Amygdala (tissue), 56 donors: Measurements from ENCODE around the gene NAP1L4.

ENCODE experiments used
- DNase-seq, 56 donors: peaks; one replicate each; lab custom pipeline; 2025; lab: John Stamatoyannopoulos, UW

Gene NAP1L4

DNA sequence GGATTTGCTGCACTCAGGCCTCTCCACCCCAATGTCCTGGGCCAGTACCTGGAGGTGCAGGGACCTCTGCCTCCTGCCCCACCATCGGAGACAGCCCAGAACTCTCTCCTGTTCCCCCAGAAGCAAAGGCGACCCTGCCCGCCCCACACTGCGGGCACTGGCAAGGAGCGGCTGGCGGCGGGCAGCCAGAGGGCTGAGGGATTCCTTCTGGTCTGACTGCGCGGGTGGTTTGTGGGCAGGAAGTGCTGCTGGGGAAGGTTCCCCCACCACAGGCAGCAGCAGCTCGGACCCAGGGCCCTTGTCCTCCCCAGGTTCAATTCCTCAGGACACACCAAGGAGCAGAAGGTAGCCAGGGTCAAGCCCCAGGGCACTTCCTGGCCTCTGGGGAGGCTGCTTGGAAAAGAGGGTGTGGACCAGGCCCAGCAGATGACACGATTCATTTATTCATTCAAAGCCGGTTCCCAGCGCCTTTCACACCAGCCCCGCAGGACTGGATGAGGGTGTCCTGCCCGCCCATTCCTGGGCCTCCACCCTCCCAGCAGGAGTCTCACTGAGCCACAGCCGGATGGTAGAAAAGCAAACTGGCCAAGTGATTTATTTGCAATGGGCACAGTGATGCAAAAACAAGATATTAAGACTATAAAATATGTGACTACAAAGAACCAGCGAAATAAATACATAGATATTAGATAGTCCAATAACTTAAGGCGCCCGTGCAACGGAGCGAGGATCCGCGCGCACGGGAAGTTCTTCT, 64.1 kb downstream of the NAP1L4 start:
- no peak for DNase-seq

DNA sequence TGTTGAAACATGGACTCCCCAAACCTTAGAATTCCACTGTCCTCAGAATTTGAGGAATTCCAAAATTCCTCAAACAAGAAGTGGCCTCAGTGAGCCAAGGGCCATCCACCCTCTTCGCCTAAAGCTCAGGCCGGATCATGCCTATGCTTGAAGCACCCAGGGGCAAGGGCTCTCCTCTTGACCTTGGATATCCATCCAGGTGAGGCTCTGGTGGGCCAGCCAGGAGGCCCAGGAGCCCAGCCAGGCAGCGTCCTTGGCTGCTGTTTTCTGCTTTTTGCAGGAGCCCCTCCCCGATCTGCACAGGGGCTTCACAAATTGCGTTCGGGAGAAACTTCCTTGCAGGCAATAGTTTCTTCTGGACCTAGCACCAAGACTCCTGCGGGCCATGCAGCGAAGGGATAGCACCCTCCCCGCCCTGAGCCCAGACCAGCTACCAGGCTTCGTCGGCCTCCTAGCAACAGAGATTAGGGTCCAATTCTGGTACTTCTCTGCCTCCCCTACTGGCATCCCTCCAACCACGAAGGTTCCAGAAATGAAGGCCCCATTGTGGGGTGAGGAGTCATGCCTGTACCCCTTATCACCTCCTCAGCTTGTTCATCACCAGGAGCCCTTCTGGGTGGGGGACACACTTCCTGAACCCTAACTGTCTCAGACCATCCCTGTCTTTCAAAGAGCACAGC, 64.9 kb downstream of the NAP1L4 start:
- no peak for DNase-seq

DNA sequence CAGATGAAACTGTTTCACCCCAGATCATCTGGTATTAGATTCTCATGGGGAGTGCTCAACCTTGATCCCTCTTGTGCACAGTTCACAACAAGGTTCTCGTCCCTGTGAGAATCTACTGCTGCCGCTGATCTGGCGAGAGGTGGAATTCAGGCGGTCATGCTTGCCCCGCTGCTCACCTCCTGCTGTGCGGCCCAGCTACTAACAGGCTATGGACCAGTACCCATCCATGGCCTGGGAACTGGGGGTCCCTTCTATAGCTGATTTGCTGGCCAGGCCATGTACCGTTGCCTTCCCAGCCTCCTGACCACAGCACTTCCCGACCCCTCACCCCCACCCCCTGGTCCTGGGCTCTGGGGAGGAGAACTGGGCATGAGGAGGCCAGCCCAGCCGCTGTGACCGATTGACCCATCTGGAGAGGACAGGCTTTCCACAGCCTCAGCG, 65.5 kb downstream of the NAP1L4 start:
- no peak for DNase-seq

DNA sequence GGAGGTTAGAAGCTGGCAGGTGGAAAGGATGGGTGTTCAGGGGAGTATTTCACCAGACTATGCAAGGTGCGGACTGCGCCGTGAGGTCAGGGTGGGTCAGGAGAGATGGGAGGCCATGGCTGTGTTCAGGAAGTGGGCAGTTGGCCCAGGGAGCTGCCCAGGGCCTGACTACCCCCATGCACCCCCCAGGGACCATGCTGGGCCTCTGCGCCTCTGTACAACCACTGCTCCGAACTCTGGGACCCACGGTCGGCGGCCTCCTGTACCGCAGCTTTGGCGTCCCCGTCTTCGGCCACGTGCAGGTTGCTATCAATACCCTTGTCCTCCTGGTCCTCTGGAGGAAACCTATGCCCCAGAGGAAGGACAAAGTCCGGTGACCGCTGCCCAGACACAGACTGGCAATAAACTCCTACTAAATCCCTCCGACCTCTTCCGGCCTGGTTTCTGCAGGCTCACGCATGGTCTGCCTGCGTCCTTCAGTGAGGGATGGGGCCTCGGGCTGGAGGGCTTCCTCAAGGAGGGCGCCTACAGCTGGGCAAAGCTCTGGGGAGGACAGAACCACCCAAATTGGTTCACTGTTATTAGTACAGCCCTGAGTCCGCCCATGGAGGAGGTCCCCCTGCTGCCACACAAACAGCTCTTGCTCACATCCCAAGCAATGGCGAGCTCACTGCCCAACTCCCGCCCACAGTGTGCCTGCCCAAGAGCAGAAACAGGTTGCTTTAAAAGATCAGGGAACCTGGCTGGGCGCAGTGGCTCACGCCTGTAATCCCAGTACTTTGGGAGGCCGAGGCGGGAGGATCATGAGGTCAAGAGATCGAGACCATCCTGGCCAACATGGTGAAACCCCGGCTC, 67.1 kb downstream of the NAP1L4 start:
- no peak for DNase-seq

DNA sequence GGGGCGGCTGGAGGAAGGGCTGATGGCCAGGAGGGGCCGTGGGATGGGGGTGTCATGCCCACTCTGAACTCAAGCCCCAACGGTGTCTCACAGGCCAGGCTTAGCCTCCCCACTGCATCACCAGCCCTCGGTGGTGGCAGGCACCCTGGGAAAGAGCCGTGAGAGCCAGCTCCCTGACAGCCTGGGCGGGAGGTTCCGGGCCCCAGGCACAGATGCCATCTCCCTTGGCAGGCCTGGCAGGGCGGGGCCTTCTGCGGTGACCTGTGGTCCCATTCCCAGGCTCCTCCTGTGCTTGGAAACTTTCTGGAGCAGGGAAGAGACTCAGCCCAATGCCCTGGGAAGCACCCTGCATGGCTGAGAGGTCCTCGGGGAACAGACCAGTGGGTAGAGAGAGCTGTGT, 67.7 kb downstream of the NAP1L4 start:
- no peak for DNase-seq

DNA sequence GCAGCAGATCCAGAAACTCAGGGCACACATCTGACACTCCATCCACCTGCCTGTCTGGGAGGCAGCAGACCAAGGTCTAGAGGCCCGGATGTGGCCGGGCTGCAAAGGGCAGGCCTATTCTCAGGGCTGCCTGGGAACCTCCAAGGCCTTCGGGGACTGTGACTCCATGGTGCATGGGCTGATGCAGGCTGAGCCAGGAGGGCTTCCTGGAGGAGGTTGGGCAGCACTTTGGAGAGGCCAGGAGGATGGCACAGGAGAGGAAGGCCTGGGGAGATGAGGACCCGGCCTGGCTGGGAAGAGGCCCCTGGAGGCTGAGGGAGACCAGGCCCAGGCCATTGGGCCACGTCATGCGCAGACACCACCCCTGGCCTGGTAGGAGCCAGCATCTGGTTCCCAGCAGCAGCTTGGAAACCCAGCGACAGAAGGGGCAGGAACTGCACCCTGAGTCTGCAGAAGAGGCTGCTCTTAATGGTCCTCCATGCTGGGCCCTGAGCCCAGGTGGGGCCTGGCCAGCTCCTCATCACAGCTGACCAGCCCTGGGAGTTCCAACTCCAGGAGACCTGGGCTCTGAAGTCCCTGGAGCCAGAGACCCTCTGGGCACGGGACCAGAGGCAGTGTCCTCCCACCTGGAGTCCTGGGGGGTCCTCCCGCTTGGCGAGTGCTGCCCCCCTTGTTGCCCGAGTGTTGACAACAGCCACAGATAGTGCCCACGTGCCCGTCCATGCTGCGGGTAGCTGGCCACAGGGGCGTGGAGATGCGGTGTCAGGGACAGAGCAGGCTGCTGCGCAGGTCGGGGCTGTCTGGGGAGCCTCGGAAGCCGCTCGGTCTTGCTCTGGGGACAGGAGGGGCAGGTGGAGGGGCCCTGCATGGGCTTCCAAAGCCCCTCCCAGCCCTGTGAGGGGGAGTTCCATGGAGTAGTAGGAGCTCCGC, 68.4 kb downstream of the NAP1L4 start:
- DNase-seq = no peak

DNA sequence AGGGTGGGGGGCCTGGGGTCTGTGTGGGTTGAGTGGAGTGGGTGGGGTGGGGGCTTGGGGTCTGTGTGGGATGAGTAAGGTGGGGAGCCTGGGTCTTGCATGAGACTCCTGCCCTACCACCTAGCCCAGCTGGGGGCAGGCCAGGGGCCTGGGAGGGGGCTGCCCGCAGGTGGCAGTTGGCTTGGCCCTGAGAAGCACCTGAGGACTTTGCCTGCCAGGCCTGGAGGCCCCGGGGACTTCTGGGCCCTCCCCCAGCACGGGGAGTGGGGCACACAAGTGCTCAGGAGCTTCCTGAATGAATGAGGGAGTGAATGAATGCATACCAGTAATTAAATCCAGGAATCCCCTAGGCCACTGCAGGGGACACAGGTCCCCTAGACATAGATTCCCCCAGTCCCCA, 69.5 kb downstream of the NAP1L4 start:
- DNase-seq = no peak

DNA sequence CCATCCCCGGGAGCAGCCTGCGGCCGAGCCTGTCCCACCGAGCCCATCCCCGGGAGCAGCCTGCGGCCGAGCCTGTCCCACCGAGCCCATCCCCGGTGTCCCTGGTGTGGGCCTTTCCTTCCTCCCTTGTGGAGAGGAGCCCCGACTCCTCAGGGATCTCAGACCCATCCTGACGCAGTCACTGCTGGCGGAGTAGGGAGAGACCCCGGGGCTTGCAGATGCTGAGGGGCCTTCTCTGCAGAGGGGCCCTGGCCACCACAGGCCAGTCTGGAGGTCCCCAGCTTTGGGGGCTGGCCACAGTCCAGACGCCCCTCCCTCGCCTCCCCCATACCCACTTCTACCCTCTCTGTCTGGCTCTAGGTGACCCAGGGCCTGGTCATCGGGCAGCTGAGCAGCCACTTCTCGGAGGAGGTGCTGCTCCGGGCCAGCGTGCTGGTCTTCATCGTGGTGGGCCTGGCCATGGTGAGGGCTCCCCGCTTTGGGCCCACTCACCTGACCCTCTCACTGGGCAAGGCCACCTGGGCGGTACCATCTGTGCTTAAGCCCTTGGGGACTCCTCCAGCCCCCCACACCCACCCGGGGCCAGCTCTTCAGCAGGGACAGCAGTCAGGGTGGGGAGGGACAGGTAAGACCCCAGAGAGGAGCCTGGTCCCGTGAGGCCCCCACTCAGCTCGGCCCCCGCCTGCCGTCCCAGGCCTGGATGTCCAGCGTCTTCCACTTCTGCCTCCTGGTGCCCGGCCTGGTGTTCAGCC, 70.2 kb downstream of the NAP1L4 start:
- DNase-seq = no peak

DNA sequence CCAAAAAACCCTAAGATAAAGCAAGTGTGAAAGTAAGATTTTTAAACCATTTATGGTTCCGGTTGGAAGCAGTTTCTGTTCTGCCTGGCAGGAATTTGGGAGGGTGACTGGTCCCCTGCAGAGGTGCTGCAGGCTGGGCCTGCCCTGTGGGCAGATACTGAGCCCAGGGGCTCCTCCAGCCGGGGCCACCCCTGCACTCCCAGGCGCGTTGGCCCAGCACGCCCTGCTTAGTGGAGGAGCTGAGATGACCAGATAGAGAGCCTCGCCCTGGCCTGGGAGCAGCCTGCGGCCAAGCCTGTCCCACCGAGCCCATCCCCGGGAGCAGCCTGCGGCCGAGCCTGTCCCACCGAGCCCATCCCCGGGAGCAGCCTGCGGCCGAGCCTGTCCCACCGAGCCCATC, 70.9 kb downstream of the NAP1L4 start:
- DNase-seq = no peak

DNA sequence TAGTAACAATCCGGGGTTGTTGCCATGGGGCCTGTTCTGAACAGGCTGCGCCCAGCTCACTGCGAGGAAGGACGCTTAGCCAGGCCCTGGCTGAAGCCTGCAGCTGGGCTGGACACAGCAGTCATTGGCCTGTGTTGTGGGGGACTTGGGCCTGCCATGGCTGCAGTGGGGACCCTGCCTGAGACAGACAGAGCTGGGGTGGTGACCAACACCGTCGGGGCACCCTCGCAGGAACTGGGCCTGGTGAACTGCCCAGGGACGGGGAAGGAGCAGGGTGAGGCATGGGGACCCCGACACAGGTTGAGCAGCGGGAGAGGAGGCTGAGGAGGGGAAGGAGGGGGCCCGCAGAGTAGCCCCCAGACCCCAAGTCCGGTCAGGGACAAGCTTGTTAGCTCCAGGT, 71.8 kb downstream of the NAP1L4 start:
- DNase-seq = no peak

DNA sequence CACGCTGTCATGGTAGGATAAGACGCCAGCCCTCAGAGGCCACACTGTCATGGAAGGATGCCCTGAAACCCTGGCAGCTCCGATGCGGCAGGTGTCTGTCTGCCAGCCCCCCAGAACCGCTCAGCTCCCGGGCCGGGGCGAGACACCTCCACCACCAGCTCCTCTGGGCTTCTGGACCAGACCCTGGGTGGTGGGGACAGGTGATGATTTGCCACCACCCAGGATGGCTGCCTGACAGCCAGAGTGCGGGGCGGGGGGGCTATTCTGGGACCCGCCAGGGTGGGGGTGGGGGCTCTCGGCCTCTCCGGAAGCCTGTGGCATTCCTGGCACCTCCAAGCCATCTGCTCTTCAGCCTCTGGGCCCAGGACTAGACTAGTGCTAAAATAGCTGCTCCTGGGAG, 72.3 kb downstream of the NAP1L4 start:
- DNase-seq = no peak

DNA sequence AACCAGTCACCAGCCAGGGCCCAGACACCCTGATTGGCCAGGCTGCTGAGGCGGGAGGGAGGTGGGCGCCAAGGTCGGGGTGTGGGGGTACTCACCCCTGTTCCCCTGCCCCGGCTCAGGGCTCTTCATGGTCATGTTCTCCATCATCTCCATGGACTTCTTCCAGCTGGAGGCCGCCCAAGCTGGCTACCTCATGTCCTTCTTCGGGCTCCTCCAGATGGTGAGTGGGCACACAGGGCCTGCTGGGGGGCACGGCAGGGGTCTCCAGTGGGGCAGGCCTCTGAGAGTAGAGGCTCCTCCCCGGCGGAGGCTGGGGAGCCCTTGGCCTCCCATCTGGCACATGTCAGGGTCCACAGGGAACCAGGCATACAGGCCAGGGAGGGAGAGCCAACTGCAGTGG, 72.9 kb downstream of the NAP1L4 start:
- DNase-seq = no peak

DNA sequence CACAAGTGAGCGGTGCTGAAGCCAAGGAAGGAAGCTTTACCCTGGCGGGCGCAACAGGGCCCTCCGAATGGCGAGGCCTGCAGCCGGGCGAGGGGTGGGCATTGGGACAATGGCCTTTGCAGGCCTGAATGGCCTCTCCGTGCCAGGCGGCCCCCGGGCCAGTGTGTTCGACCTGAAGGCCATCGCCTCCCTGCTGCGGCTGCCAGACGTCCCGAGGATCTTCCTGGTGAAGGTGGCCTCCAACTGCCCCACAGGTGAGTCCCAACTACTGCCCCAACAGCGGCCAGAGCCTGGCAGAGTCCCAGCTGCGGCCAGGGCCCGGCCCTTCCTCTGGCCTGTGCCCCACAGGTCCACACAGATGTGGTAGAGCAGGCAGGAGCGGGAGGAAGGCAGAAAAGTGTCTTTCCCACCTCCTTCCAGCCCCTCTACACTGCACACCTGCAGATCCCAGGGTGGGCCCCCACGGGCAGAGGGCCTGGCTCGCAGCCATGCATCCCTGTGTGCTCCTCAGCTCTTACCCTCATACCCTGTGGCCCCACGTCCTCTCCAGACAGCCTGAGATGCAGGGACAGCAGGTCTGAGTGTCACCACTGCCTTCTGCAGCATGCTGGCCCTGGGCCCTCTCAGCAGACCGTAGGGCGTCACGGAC, 74.2 kb downstream of the NAP1L4 start:
- DNase-seq = no peak

DNA sequence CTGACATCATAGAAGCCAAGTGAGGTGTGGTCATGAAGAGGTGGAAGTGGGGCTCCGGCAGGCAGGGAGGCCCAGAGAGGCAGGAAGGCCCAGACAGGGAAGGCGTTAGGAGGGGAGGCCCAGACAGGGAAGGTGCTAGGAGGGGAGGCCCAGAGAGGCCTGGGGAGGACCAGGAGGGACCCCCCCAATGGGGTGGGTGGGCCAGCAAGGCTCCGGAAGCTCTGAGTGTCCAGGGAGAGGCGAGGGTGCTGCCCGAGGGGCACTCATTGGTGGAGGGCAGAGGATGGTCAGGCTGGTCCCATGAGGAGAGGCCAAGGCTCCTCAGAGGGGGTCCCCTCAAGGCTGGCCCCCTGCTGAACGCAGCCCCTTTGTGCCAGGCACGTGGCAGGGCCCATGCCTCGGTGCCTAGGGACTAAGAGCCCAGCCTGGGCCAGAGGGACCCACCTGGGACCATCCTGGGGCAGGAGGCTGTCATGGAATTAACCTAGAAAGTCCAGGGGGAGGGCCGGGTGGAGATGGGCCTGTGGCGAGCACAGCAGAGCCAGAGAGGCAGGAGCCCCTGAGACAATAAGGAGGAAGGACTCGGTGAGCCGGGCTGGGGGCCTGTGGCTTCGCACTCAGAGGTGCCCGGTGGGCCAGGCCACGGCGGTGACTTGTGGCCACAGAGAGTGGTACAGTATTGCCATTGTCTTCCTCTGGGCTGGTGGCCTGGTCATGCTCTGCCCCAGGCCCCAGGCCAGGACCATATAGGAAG, 75.1 kb downstream of the NAP1L4 start:
- no peak for DNase-seq

DNA sequence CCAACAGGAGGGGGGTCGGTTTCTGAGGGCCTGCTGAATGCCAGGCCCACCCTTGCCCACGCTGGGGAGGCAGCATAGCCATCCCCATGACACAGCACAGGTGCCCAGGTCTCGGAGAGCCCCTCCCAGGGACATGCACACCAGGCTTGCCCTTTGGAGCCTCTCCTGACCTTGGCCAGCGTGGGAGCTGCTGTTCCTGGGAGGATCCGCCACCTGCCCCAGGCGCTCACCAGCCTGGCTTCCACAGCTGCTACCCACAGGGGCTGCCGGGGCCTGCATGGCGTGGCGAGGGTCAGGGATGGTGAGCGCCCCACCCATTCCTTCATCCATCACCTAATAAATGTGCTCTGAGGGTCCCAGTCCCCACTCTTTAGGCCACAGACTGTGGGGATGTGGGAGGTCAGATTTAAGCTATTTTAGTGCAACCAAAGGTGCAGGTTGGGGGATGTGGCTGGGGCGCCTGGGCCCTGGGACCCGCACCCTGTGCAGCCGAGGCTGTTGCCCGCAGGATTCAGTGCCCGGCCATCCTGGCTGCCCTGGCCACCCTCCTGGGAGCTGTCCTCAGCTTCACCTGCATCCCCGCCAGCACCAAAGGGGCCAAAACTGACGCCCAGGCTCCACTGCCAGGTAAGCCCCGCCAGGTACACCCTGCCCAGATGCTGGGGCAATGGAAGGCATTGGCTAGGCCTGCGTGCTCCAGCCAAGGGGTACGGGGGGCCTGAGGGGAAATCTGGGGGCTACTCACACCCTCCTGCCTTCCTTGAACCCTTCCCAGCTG, 75.8 kb downstream of the NAP1L4 start:
- no peak for DNase-seq

DNA sequence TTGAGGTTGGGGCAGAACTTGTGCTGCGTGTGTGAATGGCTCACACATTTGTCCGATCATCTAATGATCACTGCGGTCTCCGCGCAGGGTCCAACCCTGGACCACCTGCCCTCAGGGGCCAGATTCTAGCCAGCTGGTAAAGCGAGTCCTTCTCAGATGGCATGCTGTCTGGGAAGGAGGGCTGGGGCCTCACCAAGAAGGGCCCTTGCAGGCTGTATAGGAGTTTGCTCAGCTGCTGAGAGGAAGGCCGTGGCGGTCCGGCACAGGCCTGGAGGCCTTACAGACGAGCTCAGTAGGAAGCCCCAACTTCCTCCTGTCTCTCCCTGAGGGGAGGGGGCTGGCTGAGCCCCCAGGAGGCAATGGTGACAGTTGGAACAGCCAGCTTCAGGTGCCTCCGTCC, 76.7 kb downstream of the NAP1L4 start:
- no peak for DNase-seq

DNA sequence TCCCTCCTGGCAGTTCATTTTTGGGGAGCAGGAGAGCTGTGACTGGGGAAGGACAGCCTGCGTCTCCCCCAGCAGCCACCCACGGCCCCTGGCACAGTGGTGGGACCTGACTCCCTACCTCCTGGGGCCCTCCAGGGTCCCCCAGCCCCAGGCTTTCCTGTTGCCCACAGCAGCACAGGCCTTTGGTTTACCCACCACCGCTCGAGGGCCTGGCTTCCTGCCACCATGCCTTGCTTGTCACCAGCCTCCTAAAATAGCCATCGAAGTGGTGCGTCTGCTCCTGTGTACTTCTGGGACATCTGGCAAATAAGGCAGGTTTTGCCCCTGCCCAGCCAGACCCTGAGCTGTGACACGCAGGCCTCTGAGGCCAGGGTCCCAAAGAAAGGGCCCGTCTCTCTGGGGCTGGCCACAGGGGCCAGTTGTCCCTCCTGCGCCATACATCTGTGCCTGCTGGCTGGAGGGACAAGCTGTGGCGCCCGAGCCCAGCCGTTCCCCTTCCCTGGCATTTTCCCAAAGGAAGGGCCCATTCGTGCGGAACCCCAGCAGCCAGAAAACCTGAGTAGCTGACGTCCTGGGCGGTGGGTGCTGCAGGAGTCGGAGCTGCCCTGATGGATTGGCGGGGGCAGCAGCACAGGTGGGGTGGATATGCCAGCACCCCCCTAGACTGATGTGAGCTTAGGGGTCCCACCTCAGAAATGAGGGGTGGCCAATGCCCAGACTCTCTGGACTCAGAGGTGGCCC, 77.5 kb downstream of the NAP1L4 start:
- no peak for DNase-seq
